WTC11 (cell line): Measurements from ENCODE around the gene NLGN3. TPM values are rescaled to one million over a fixed set of nuclear protein-coding genes. Genes with fewer than 3 reads are reported as not detected.

Experiments
- ATAC-seq: fragments of 200-7000 bp; cut with Tn5 transposase; 2 replicates; pipeline ENCODE4 v1.10.0; 2021; ENCODE audit warnings: mild to moderate bottlenecking, moderate library complexity
- CTCF ChIA-PET: fragments of 300-600 bp; sonication (Branson Sonifier 250); formaldehyde crosslinking; loops from one replicate; lab custom pipeline; 2021; ENCODE audit warnings: antibody characterized with exemption; lab: Charles Lee
- POLR2A ChIA-PET: fragments of 350-600 bp; sonication (Branson Sonifier 250); formaldehyde crosslinking; loops from one replicate; lab custom pipeline; 2021; ENCODE audit warnings: antibody characterized with exemption; lab: Charles Lee
- DNase-seq: peaks from one replicate; pipeline ENCODE4 v3.0.0; 2021; ENCODE audit warnings: low spot score
- H3K27ac Mint-ChIP-seq: 2 replicates; pipeline ENCODE4 v1.8.0; 2021; ENCODE audit warnings: mixed read lengths
- H3K27me3 Mint-ChIP-seq: 2 replicates; pipeline ENCODE4 v1.8.0; 2021; ENCODE audit warnings: low read depth, mild to moderate bottlenecking, moderate library complexity, mixed read lengths
- H3K36me3 Mint-ChIP-seq: 2 replicates; pipeline ENCODE4 v1.8.0; 2021; ENCODE audit warnings: mixed read lengths
- H3K4me1 Mint-ChIP-seq: 2 replicates; pipeline ENCODE4 v1.8.0; 2022; ENCODE audit warnings: mixed read lengths
- H3K4me3 Mint-ChIP-seq: 2 replicates; pipeline ENCODE4 v1.8.0; 2021; ENCODE audit warnings: mild to moderate bottlenecking, moderate library complexity, mixed read lengths
- H3K9me3 Mint-ChIP-seq: 2 replicates; pipeline ENCODE4 v1.8.0; 2021; ENCODE audit warnings: mixed read lengths
- CREM ChIP-seq: sonication (generic); formaldehyde crosslinking; IDR thresholded peaks from 2 replicates; pipeline ENCODE4 v1.8.1; 2022; ENCODE audit warnings: mild to moderate bottlenecking, missing genetic modification reagents, moderate library complexity
- E2F4 ChIP-seq: sonication (generic); formaldehyde crosslinking; IDR thresholded peaks from 2 replicates; pipeline ENCODE4 v1.8.1; 2022; ENCODE audit warnings: low read depth, mild to moderate bottlenecking, moderate library complexity, missing genetic modification reagents, borderline replicate concordance
- ELF4 ChIP-seq: sonication (generic); formaldehyde crosslinking; IDR thresholded peaks from 2 replicates; pipeline ENCODE4 v1.8.1; 2022; ENCODE audit warnings: low read depth, mild to moderate bottlenecking, moderate library complexity, missing genetic modification reagents
- ESRRA ChIP-seq: sonication (generic); formaldehyde crosslinking; IDR thresholded peaks from 2 replicates; pipeline ENCODE4 v1.8.1; 2022; ENCODE audit warnings: mild to moderate bottlenecking, missing genetic modification reagents, borderline replicate concordance
- FOXJ3 ChIP-seq: sonication (generic); formaldehyde crosslinking; IDR thresholded peaks from 2 replicates; pipeline ENCODE4 v1.9.0; 2021; ENCODE audit warnings: missing genetic modification reagents, mild to moderate bottlenecking, borderline replicate concordance
- HMGA2 ChIP-seq: fragments of 250-450 bp; sonication (Bioruptor Pico); IDR thresholded peaks from 2 replicates; pipeline ENCODE4 v1.4.0; 2021; ENCODE audit warnings: mild to moderate bottlenecking, moderate library complexity
- OVOL2 ChIP-seq: fragments of 250-450 bp; sonication (Bioruptor Pico); IDR thresholded peaks from 2 replicates; pipeline ENCODE4 v1.9.0; 2021; ENCODE audit warnings: mild to moderate bottlenecking, borderline replicate concordance
- RORB ChIP-seq: fragments of 250-450 bp; sonication (Bioruptor Pico); IDR thresholded peaks from 2 replicates; pipeline ENCODE4 v1.9.0; 2021; ENCODE audit warnings: mild to moderate bottlenecking
- ZNF138 ChIP-seq: sonication (generic); formaldehyde crosslinking; conservative IDR thresholded peaks from 2 replicates; pipeline ENCODE4 v1.8.1; 2022; ENCODE audit warnings: mild to moderate bottlenecking, moderate library complexity, missing genetic modification reagents
- ZNF512 ChIP-seq: sonication (generic); formaldehyde crosslinking; IDR thresholded peaks from 2 replicates; pipeline ENCODE4 v1.8.1; 2022; ENCODE audit warnings: missing genetic modification reagents, borderline replicate concordance
- ZNF671 ChIP-seq: fragments of 250-450 bp; sonication (Bioruptor Pico); IDR thresholded peaks from 2 replicates; pipeline ENCODE4 v1.8.0; 2021; ENCODE audit warnings: mild to moderate bottlenecking
- total RNA-seq: library from RNA; stranded (reverse); gene quantifications from 3 replicates; pipeline ENCODE4 v1.2.3, GENCODE V29; 2021
- TF ChIP-seq, protein P1 (sequence below): fragments of 250-450 bp; sonication (Bioruptor Pico); IDR thresholded peaks from 2 replicates; pipeline ENCODE4 v1.9.0; 2021; ENCODE audit warnings: mild to moderate bottlenecking, borderline replicate concordance
- TF ChIP-seq, protein P2 (sequence below): sonication (generic); formaldehyde crosslinking; conservative IDR thresholded peaks from 2 replicates; pipeline ENCODE4 v1.8.1; 2023; ENCODE audit warnings: mild to moderate bottlenecking, low read depth, missing genetic modification reagents, moderate library complexity

The NLGN3 gene
- total RNA-seq, 1 experiment from 2014 or later, result 10.8 TPM

DNA sequence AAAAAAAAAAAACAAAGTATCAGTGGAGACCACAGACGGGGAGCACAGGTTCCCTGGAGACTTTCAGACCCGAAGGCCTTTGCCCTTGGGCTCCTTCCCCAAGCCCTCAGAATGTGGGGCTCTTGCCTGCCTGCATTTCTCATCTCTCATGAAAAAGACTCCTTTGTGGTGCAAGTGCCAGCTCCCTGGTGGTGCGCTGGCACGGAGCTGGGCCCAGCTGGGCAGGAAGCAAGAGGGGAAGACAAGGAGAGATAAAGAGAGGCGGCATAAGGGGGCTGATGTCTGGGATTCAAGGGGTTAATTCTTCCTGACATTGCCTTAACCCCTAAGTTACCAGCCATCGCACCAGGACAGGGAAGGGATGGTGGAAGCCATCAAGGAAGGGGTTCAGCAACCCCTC, 21.8 kb downstream of the NLGN3 start (continued):
- TF ChIP-seq, protein P1, sequence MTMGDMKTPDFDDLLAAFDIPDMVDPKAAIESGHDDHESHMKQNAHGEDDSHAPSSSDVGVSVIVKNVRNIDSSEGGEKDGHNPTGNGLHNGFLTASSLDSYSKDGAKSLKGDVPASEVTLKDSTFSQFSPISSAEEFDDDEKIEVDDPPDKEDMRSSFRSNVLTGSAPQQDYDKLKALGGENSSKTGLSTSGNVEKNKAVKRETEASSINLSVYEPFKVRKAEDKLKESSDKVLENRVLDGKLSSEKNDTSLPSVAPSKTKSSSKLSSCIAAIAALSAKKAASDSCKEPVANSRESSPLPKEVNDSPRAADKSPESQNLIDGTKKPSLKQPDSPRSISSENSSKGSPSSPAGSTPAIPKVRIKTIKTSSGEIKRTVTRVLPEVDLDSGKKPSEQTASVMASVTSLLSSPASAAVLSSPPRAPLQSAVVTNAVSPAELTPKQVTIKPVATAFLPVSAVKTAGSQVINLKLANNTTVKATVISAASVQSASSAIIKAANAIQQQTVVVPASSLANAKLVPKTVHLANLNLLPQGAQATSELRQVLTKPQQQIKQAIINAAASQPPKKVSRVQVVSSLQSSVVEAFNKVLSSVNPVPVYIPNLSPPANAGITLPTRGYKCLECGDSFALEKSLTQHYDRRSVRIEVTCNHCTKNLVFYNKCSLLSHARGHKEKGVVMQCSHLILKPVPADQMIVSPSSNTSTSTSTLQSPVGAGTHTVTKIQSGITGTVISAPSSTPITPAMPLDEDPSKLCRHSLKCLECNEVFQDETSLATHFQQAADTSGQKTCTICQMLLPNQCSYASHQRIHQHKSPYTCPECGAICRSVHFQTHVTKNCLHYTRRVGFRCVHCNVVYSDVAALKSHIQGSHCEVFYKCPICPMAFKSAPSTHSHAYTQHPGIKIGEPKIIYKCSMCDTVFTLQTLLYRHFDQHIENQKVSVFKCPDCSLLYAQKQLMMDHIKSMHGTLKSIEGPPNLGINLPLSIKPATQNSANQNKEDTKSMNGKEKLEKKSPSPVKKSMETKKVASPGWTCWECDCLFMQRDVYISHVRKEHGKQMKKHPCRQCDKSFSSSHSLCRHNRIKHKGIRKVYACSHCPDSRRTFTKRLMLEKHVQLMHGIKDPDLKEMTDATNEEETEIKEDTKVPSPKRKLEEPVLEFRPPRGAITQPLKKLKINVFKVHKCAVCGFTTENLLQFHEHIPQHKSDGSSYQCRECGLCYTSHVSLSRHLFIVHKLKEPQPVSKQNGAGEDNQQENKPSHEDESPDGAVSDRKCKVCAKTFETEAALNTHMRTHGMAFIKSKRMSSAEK (CRISPR knock-in tag), result no peak
- TF ChIP-seq HMGA2 (CRISPR knock-in tag) (no peak), ESRRA (no peak), CREM (CRISPR knock-in tag) (no peak), ZNF512 (no peak), RORB (CRISPR knock-in tag) (no peak), FOXJ3 (CRISPR knock-in tag) (no peak), ELF4 (CRISPR knock-in tag) (no peak)
- TF ChIP-seq, all 79 proteins: peak for 0

DNA sequence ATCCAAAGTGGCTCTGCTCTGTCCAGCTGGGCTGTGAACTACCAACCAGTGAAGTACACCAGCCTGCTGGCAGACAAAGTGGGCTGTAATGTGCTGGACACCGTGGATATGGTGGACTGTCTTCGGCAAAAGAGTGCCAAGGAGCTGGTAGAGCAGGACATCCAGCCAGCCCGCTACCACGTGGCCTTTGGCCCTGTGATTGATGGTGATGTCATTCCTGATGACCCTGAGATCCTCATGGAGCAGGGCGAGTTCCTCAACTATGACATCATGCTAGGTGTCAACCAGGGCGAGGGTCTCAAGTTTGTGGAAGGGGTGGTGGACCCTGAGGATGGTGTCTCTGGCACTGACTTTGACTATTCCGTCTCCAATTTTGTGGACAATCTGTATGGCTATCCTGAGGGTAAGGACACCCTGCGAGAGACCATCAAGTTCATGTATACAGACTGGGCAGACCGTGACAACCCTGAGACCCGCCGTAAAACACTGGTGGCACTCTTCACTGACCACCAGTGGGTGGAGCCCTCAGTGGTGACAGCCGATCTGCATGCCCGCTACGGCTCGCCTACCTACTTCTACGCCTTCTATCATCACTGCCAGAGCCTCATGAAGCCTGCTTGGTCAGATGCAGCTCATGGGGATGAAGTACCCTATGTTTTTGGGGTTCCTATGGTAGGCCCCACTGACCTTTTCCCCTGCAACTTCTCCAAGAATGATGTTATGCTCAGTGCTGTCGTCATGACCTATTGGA, 22.6 kb downstream of the NLGN3 start:
- no peak for DNase-seq
- ChIA-PET POLR2A (no interaction called here), CTCF (no interaction called here)
- peaks cover 19% of the 10 kb centered on the region for H3K4me1 Mint-ChIP-seq
- H3K27ac Mint-ChIP-seq, result no peak overlapping the region
- H3K36me3 Mint-ChIP-seq, result no peaks in the 10 kb centered on the region
- no peaks in the 10 kb centered on the region for H3K27me3 Mint-ChIP-seq
- no peak for ATAC-seq
- no peaks in the 10 kb centered on the region for H3K9me3 Mint-ChIP-seq
- H3K4me3 Mint-ChIP-seq, result no peak overlapping the region
- TF ChIP-seq E2F4 (CRISPR knock-in tag) (no peak), ZNF138 (CRISPR knock-in tag) (no peak), OVOL2 (no peak), HMGA2 (CRISPR knock-in tag) (no peak), ZNF671 (CRISPR knock-in tag) (no peak)
- TF ChIP-seq, protein P1 (CRISPR knock-in tag), result no peak
- TF ChIP-seq, protein P2, sequence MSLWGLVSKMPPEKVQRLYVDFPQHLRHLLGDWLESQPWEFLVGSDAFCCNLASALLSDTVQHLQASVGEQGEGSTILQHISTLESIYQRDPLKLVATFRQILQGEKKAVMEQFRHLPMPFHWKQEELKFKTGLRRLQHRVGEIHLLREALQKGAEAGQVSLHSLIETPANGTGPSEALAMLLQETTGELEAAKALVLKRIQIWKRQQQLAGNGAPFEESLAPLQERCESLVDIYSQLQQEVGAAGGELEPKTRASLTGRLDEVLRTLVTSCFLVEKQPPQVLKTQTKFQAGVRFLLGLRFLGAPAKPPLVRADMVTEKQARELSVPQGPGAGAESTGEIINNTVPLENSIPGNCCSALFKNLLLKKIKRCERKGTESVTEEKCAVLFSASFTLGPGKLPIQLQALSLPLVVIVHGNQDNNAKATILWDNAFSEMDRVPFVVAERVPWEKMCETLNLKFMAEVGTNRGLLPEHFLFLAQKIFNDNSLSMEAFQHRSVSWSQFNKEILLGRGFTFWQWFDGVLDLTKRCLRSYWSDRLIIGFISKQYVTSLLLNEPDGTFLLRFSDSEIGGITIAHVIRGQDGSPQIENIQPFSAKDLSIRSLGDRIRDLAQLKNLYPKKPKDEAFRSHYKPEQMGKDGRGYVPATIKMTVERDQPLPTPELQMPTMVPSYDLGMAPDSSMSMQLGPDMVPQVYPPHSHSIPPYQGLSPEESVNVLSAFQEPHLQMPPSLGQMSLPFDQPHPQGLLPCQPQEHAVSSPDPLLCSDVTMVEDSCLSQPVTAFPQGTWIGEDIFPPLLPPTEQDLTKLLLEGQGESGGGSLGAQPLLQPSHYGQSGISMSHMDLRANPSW (CRISPR knock-in tag), result no peak
